Adipose tissue (tissue), 3 donors: ENCODE results near the gene STK32C. TPM values are rescaled to one million over a fixed set of nuclear protein-coding genes. Genes with fewer than 3 reads are reported as not detected.
"Not testable (repeated sequence)": the region's sequence is repeated elsewhere in the genome, so short reads cannot be mapped to it uniquely, and the experiment has no call there.

ENCODE experiments used
- H3K27ac ChIP-seq: one replicate; pipeline ENCODE4 v1.5.1; 2013; ENCODE audit warnings: low read depth, low read length
- WGBS, 3 donors: extraction: QIAGEN DNeasy Blood & Tissue Kit; methylation state at CpG; one replicate each; pipeline ENCODE4 v1.1.7; 2013; 5-methylcytosine and 5-hydroxymethylcytosine counted together
- polyA plus RNA-seq, 3 donors: library from polyadenylated mRNA; stranded (reverse); fragments of 200-250 nt; gene quantifications; one replicate each; pipeline ENCODE4 v1.2.3, GENCODE V29; 2013
- donor health status: healthy with polysubstance abuse.
- donor health status: Bipolar disorder and iron deficiency.
- donor health status: healthy.

The STK32C gene
- polyA plus RNA-seq, 3 donors = 7.0 to 12.1 (median 7.2) TPM

DNA sequence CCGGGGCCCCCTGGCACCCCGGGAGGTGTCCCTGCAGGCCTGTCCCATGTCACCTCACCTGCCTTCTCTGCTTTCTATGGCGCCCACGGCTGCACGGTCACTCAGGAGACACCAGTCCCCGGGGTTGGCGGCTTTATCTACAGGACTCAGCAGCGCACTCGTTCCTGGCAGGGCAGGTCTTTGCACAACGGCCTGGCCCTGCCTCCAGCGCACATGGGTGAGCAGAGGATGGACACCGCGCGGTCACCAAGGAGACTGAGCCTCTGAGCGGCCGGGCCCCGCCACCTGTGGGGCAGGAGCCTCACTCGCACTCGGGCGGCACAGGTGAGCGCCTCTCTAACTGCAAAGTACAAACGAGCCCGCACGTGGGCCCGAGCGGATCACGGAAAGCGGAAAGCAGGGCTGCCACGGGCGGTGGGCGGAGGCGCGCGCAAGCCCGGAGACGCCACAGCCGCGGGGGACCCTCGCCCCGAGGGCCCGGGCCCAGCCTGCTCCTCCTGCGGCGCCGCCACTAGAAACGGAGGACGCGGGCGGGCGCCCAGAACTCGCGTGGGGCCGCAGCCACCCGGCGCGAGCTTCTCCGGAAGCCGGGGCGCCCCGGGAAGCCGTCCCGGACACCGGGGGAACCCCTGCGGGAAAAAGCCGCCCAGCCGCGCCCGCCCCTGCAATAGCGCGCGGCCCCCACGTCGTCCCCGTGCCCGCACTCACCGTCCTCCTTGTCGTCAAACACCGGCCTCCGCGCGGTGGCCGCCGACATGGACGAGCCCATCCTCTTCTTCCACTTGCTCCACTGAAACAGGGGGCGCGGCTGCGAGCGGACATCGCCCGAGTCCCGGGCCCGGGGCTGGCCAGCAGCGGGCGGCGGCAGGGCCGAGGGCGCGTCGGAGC is 642 bp downstream of the STK32C start:
- H3K27ac ChIP-seq = no peak overlapping the region
- 3 to 6% (median 4%) methylated on average over 82 to 98 of the region's 98 CpGs for WGBS, 3 donors

- 95 to 97% (median 96%) methylated on average over 16 of the region's 16 CpGs for WGBS, 3 donors
- H3K27ac ChIP-seq = no peak overlapping the region
Measured at GRCh38 chr10:132306343-132306685, 1.4 kb downstream of the STK32C start.

- no peak overlapping the region for H3K27ac ChIP-seq
- WGBS, 3 donors = 92 to 94% (median 94%) methylated on average over 22 of the region's 22 CpGs
Measured at GRCh38 chr10:132305654-132306342, 2.0 kb downstream of the STK32C start.

- H3K27ac ChIP-seq = no peak overlapping the region
- 86 to 95% (median 94%) methylated on average over 21 of the region's 21 CpGs for WGBS, 3 donors
Measured at GRCh38 chr10:132304756-132305509, 2.8 kb downstream of the STK32C start.

GRCh38 chr10:132303361-132304115 is 4.2 kb downstream of the STK32C start:
- 86 to 93% (median 93%) methylated on average over 21 of the region's 21 CpGs for WGBS, 3 donors
- H3K27ac ChIP-seq = no peak overlapping the region

GRCh38 chr10:132302421-132303310 is 5.1 kb downstream of the STK32C start:
- WGBS, 3 donors = 87 to 91% (median 90%) methylated on average over 29 of the region's 29 CpGs

GRCh38 chr10:132301371-132302330 is 6.1 kb downstream of the STK32C start:
- WGBS, 3 donors = 87 to 91% (median 87%) methylated on average over 38 of the region's 38 CpGs
- H3K27ac ChIP-seq = no peak overlapping the region

More at GRCh38 chr10:132302421-132303310, 5.1 kb downstream of the STK32C start:
- no peak overlapping the region for H3K27ac ChIP-seq

DNA sequence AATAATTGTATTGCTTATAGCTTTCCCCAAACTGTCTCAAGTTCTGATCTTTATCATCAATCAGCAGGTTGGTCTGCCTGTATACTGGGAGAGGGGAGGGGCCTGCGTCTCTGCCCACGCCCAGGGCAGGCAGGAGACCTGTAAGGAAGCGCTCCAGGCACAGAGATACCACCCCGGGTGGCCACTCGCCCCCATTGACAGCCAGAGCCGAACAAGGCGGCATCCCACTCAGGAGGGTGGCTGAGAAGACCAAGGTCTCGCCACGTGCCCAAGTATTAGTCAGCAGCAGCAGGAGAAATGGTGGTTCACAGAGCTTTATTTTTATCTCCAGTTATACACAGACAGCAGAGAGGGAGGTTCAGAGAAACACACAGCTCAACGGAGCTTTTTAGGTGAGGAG is 7.2 kb downstream of the STK32C start:
- WGBS, 3 donors = 69 to 89% (median 70%) methylated on average over 10 of the region's 10 CpGs

GRCh38 chr10:132299371-132300336 is 8.1 kb downstream of the STK32C start:
- WGBS, 3 donors = 86 to 90% (median 88%) methylated on average over 34 of the region's 34 CpGs
- H3K27ac ChIP-seq = no peak overlapping the region

More for the DNA sequence above, 7.2 kb downstream of the STK32C start:
- no peak overlapping the region for H3K27ac ChIP-seq

GRCh38 chr10:132298038-132298881 is 9.5 kb downstream of the STK32C start:
- no peak overlapping the region for H3K27ac ChIP-seq
- 65 to 68% (median 68%) methylated on average over 27 to 28 of the region's 28 CpGs for WGBS, 3 donors

- 35 to 42% (median 37%) methylated on average over 9 of the region's 9 CpGs for WGBS, 3 donors
- no peak overlapping the region for H3K27ac ChIP-seq
Measured at GRCh38 chr10:132297526-132297925, 10.2 kb downstream of the STK32C start.

GRCh38 chr10:132296666-132297443 is 10.9 kb downstream of the STK32C start:
- no peak overlapping the region for H3K27ac ChIP-seq
- 77 to 91% (median 80%) methylated on average over 26 to 28 of the region's 28 CpGs for WGBS, 3 donors

GRCh38 chr10:132295481-132295880 is 12.3 kb downstream of the STK32C start:
- 88 to 96% (median 93%) methylated on average over 23 of the region's 23 CpGs for WGBS, 3 donors
- not testable (repeated sequence) for H3K27ac ChIP-seq
